ENCODE data around the gene SGCG.
"Not testable (repeated sequence)": the region's sequence is repeated elsewhere in the genome, so short reads cannot be mapped to it uniquely, and the experiment has no call there.

SGCG gene

GRCh38 chr13:23273498-23273897 lies 92.7 kb downstream of the SGCG start:
- Histone ChIP-seq H3K27me3 (ENCODE audit: control insufficient read depth, insufficient read depth, low read length, poor library complexity, severe bottlenecking) (no peaks in the 10 kb centered on the region), H3K9me3 (ENCODE audit: control insufficient read depth, low read length) (no peaks in the 10 kb centered on the region), H3K27ac (ENCODE audit: insufficient read depth, low read depth, low read length, poor library complexity, severe bottlenecking) (no peak overlapping the region), H3K4me1 (ENCODE audit: control insufficient read depth, insufficient read depth, low read length) (no peaks in the 10 kb centered on the region), H3K36me3 (ENCODE audit: control insufficient read depth, insufficient read depth, low read length) (no peaks in the 10 kb centered on the region), H3K4me3 (ENCODE audit: insufficient read depth, low read depth, low read length) (no peak overlapping the region)
- WGBS, 2 experiments = 83% methylated on average over 3 of the region's 3 CpGs

GRCh38 chr13:23279321-23279720 lies 98.5 kb downstream of the SGCG start:
- 96% methylated on average over 3 to 5 of the region's 5 CpGs for WGBS, 2 experiments
- no peaks in the 10 kb centered on the region for H3K4me1 ChIP-seq (ENCODE audit: control insufficient read depth, insufficient read depth, low read length)
- no peak overlapping the region for H3K4me3 ChIP-seq (ENCODE audit: insufficient read depth, low read depth, low read length)
- H3K27ac ChIP-seq (ENCODE audit: insufficient read depth, low read depth, low read length, poor library complexity, severe bottlenecking) = no peak overlapping the region
- H3K36me3 ChIP-seq (ENCODE audit: control insufficient read depth, insufficient read depth, low read length) = no peaks in the 10 kb centered on the region
- H3K27me3 ChIP-seq (ENCODE audit: control insufficient read depth, insufficient read depth, low read length, poor library complexity, severe bottlenecking) = no peaks in the 10 kb centered on the region
- H3K9me3 ChIP-seq (ENCODE audit: control insufficient read depth, low read length) = no peaks in the 10 kb centered on the region

DNA sequence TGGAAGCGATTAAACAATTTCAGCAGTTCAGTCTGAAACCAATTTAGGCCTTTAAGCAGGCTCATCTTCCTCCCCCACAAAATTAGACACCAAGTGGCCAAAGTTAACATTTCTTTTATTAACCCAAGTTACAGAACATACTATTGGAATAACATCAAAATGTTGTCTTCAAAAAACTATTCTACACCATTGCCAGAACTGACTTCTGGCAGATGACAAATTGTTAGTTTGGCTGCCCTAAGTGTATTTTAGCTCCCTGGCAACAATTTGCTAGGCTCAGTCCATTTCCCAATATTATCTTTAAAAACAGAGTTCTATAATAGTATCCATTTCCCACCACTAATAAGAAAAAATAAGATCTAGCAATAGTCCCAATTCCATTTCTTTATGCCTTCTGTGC lies 107.8 kb downstream of the SGCG start:
- no peaks in the 10 kb centered on the region for H3K27me3 ChIP-seq (ENCODE audit: control insufficient read depth, insufficient read depth, low read length, poor library complexity, severe bottlenecking)
- 95 to 100% methylated on average over 1 of the region's 1 CpG for WGBS, 2 experiments
- H3K27ac ChIP-seq (ENCODE audit: insufficient read depth, low read depth, low read length, poor library complexity, severe bottlenecking) = no peak overlapping the region
- H3K9me3 ChIP-seq (ENCODE audit: control insufficient read depth, low read length) = no peaks in the 10 kb centered on the region
- H3K4me3 ChIP-seq (ENCODE audit: insufficient read depth, low read depth, low read length) = no peak overlapping the region
- H3K36me3 ChIP-seq (ENCODE audit: control insufficient read depth, insufficient read depth, low read length) = no peaks in the 10 kb centered on the region
- H3K4me1 ChIP-seq (ENCODE audit: control insufficient read depth, insufficient read depth, low read length) = no peaks in the 10 kb centered on the region

DNA sequence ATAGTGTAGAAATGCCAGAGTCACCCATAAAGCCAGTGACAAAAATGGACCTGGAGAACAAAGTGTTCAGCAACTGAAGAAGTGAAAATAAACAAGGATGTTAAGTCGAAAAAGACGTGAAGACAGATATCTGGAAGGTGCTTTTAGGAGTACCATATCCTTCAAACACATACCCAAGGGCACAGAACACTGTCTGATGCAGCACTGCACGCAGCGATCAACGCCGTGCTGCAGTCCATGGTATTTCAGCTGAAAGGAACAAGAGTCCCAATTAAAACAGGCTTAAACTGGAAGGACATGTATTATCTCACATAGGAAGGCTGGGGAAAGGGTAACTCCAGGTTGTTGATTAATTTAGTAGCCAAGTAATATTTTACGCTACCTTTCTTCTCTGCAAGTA lies 108.2 kb downstream of the SGCG start:
- H3K27ac ChIP-seq (ENCODE audit: insufficient read depth, low read depth, low read length, poor library complexity, severe bottlenecking) = no peak overlapping the region
- no peaks in the 10 kb centered on the region for H3K36me3 ChIP-seq (ENCODE audit: control insufficient read depth, insufficient read depth, low read length)
- no peak overlapping the region for H3K4me3 ChIP-seq (ENCODE audit: insufficient read depth, low read depth, low read length)
- no peaks in the 10 kb centered on the region for H3K27me3 ChIP-seq (ENCODE audit: control insufficient read depth, insufficient read depth, low read length, poor library complexity, severe bottlenecking)
- 82 to 87% methylated on average over 7 of the region's 7 CpGs for WGBS, 2 experiments
- no peaks in the 10 kb centered on the region for H3K4me1 ChIP-seq (ENCODE audit: control insufficient read depth, insufficient read depth, low read length)
- H3K9me3 ChIP-seq (ENCODE audit: control insufficient read depth, low read length) = no peaks in the 10 kb centered on the region

DNA sequence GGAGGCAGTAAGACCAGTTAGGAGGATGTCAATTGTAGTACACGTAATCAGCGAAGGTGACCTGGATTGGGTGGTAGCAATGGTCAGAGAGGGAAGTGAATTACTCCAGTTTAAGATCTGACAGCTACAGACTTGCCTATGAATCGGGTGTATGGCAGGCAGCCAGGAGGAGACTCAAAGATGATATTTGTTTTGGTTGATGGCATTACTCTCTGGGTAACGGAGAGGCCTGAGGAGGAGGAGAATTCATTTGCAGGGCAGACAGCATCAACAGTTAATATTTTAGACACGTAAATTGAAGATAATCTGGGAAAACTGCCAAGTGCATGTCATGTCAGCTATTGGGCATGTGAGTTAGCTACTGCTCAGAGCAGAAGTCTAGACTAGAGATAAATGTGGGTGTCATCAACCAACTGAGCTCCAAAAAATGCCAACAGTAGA lies 109.2 kb downstream of the SGCG start:
- Histone ChIP-seq H3K9me3 (ENCODE audit: control insufficient read depth, low read length) (no peaks in the 10 kb centered on the region), H3K4me1 (ENCODE audit: control insufficient read depth, insufficient read depth, low read length) (no peaks in the 10 kb centered on the region), H3K27ac (ENCODE audit: insufficient read depth, low read depth, low read length, poor library complexity, severe bottlenecking) (no peak overlapping the region), H3K4me3 (ENCODE audit: insufficient read depth, low read depth, low read length) (no peak overlapping the region), H3K27me3 (ENCODE audit: control insufficient read depth, insufficient read depth, low read length, poor library complexity, severe bottlenecking) (no peaks in the 10 kb centered on the region), H3K36me3 (ENCODE audit: control insufficient read depth, insufficient read depth, low read length) (no peaks in the 10 kb centered on the region)
- WGBS, 2 experiments = 95 to 96% methylated on average over 5 of the region's 5 CpGs

GRCh38 chr13:23292586-23292985 lies 111.8 kb downstream of the SGCG start:
- Histone ChIP-seq H3K27me3 (ENCODE audit: control insufficient read depth, insufficient read depth, low read length, poor library complexity, severe bottlenecking) (no peaks in the 10 kb centered on the region), H3K36me3 (ENCODE audit: control insufficient read depth, insufficient read depth, low read length) (no peaks in the 10 kb centered on the region), H3K4me3 (ENCODE audit: insufficient read depth, low read depth, low read length) (no peak overlapping the region), H3K4me1 (ENCODE audit: control insufficient read depth, insufficient read depth, low read length) (no peaks in the 10 kb centered on the region), H3K27ac (ENCODE audit: insufficient read depth, low read depth, low read length, poor library complexity, severe bottlenecking) (no peak overlapping the region), H3K9me3 (ENCODE audit: control insufficient read depth, low read length) (no peaks in the 10 kb centered on the region)
- no CpG with 5 or more reads among the region's 1 CpG for WGBS, 2 experiments

- not testable (repeated sequence) for H3K27me3 ChIP-seq (ENCODE audit: control insufficient read depth, insufficient read depth, low read length, poor library complexity, severe bottlenecking); H3K27ac ChIP-seq (ENCODE audit: insufficient read depth, low read depth, low read length, poor library complexity, severe bottlenecking); H3K4me3 ChIP-seq (ENCODE audit: insufficient read depth, low read depth, low read length); H3K36me3 ChIP-seq (ENCODE audit: control insufficient read depth, insufficient read depth, low read length); H3K9me3 ChIP-seq (ENCODE audit: control insufficient read depth, low read length); H3K4me1 ChIP-seq (ENCODE audit: control insufficient read depth, insufficient read depth, low read length)
- WGBS, 2 experiments = 81 to 84% methylated on average over 6 of the region's 6 CpGs
Observed at GRCh38 chr13:23314837-23315236, 134.1 kb downstream of the SGCG start.

DNA sequence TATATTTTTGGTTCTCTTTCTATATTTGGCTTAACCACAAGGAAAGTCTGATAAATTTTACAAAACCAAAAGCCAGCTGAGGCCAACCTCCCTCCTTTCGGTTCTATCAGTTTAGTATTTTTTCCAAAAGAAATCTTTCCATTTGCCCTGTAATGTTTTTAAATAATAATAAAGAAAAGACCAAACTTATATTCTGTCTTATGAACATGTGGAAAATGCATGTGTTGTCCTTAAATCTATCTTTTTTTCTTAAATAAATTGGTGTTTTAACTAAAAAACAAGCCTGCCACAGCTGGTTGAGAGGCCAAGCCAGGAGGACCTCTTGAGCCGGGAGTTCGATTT lies 139.1 kb downstream of the SGCG start:
- Histone ChIP-seq H3K9me3 (ENCODE audit: control insufficient read depth, low read length) (no peaks in the 10 kb centered on the region), H3K27ac (ENCODE audit: insufficient read depth, low read depth, low read length, poor library complexity, severe bottlenecking) (no peak overlapping the region), H3K4me1 (ENCODE audit: control insufficient read depth, insufficient read depth, low read length) (no peaks in the 10 kb centered on the region), H3K27me3 (ENCODE audit: control insufficient read depth, insufficient read depth, low read length, poor library complexity, severe bottlenecking) (no peaks in the 10 kb centered on the region), H3K4me3 (ENCODE audit: insufficient read depth, low read depth, low read length) (no peak overlapping the region), H3K36me3 (ENCODE audit: control insufficient read depth, insufficient read depth, low read length) (no peaks in the 10 kb centered on the region)
- 85 to 95% methylated on average over 2 to 3 of the region's 3 CpGs for WGBS, 2 experiments

GRCh38 chr13:23320926-23321534 lies 140.3 kb downstream of the SGCG start:
- 89 to 97% methylated on average over 3 to 4 of the region's 4 CpGs for WGBS, 2 experiments
- H3K4me3 ChIP-seq (ENCODE audit: insufficient read depth, low read depth, low read length) = no peak overlapping the region
- H3K27me3 ChIP-seq (ENCODE audit: control insufficient read depth, insufficient read depth, low read length, poor library complexity, severe bottlenecking) = no peaks in the 10 kb centered on the region
- H3K27ac ChIP-seq (ENCODE audit: insufficient read depth, low read depth, low read length, poor library complexity, severe bottlenecking) = no peak overlapping the region
- H3K9me3 ChIP-seq (ENCODE audit: control insufficient read depth, low read length) = no peaks in the 10 kb centered on the region
- H3K36me3 ChIP-seq (ENCODE audit: control insufficient read depth, insufficient read depth, low read length) = no peaks in the 10 kb centered on the region
- H3K4me1 ChIP-seq (ENCODE audit: control insufficient read depth, insufficient read depth, low read length) = no peaks in the 10 kb centered on the region

DNA sequence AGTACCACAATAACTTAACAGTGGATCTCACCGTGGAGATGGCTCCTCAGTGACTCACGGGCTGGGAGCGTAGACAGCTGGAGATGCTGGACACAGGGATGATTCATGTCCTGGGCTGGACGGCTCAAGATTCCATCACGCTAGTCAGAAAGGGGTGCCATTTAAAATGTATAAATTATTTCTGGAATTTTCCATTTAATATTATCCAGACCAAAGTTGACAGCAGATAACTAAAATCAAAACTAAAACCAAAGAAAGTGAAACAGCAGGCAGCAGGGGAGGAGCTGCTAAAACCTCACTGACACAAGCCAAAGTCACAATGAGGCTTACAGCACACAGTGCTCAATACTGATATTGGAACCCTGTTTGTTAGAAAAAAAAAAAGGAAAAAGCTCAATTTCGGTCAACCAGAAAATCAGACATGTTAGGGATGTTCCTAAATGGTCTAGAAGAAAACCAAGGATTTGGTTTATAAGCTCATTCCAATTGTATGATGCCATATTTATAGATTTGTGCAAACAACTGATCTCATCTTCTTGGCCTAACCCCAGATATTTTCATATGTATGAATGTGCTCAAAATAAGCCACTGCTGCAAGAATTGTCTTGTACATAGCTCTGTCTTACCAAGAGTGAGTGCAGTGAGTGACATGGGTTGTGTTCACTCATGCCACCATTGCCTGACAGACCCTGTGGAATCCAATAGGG lies 140.9 kb downstream of the SGCG start:
- no peaks in the 10 kb centered on the region for H3K4me1 ChIP-seq (ENCODE audit: control insufficient read depth, insufficient read depth, low read length)
- H3K36me3 ChIP-seq (ENCODE audit: control insufficient read depth, insufficient read depth, low read length) = no peaks in the 10 kb centered on the region
- H3K27ac ChIP-seq (ENCODE audit: insufficient read depth, low read depth, low read length, poor library complexity, severe bottlenecking) = no peak overlapping the region
- no peaks in the 10 kb centered on the region for H3K9me3 ChIP-seq (ENCODE audit: control insufficient read depth, low read length)
- H3K4me3 ChIP-seq (ENCODE audit: insufficient read depth, low read depth, low read length) = no peak overlapping the region
- no peaks in the 10 kb centered on the region for H3K27me3 ChIP-seq (ENCODE audit: control insufficient read depth, insufficient read depth, low read length, poor library complexity, severe bottlenecking)
- WGBS, 2 experiments = 88 to 91% methylated on average over 5 to 6 of the region's 6 CpGs

Data from ectodermal cell (in vitro differentiated cells).